Measurements from ENCODE around the gene FBXW8.

Gene FBXW8

GRCh38 chr12:116898669-116899068, 12.1 kb upstream of the FBXW8 start:
- TF ChIP-seq PAX5 (IDR thresholded peaks at IDR 0.05; ENCODE audit: insufficient read depth, low read length, severe bottlenecking): no peak
- no peak for TF ChIP-seq SPI1 (IDR thresholded peaks at IDR 0.05; ENCODE audit: low read depth, low read length)
- no peak for TF ChIP-seq POLR2A (IDR thresholded peaks at IDR 0.05; ENCODE audit: low read depth, low read length)
- no peak for TF ChIP-seq TAF1 (IDR thresholded peaks at IDR 0.05; ENCODE audit: low read depth, low read length)
- no peak for TF ChIP-seq POU2F2 (IDR thresholded peaks at IDR 0.05; ENCODE audit: low read depth, low read length)
- no peak for TF ChIP-seq POLR2AphosphoS5 (IDR thresholded peaks at IDR 0.05; ENCODE audit: low read depth, low read length)
- DNase-seq (ENCODE audit: insufficient read length, low spot score) (no peak), FAIRE-seq (no peak)

GRCh38 chr12:116901612-116902011, 9.1 kb upstream of the FBXW8 start:
- no peak for DNase-seq (ENCODE audit: insufficient read length, low spot score)
- no peak for TF ChIP-seq PAX5 (IDR thresholded peaks at IDR 0.05; ENCODE audit: insufficient read depth, low read length, severe bottlenecking)
- TF ChIP-seq POU2F2 (IDR thresholded peaks at IDR 0.05; ENCODE audit: low read depth, low read length): no peak
- TF ChIP-seq SPI1 (IDR thresholded peaks at IDR 0.05; ENCODE audit: low read depth, low read length): no peak
- TF ChIP-seq TAF1 (IDR thresholded peaks at IDR 0.05; ENCODE audit: low read depth, low read length): no peak
- TF ChIP-seq POLR2A (IDR thresholded peaks at IDR 0.05; ENCODE audit: low read depth, low read length): no peak
- TF ChIP-seq POLR2AphosphoS5 (IDR thresholded peaks at IDR 0.05; ENCODE audit: low read depth, low read length): no peak
- FAIRE-seq: no peak

- DNase-seq (ENCODE audit: insufficient read length, low spot score) (no peak), FAIRE-seq (no peak)
- TF ChIP-seq SPI1 (IDR thresholded peaks at IDR 0.05; ENCODE audit: low read depth, low read length): no peak
- TF ChIP-seq POU2F2 (IDR thresholded peaks at IDR 0.05; ENCODE audit: low read depth, low read length): no peak
Measured at GRCh38 chr12:116903818-116904217, 6.9 kb upstream of the FBXW8 start.

GRCh38 chr12:116906285-116906684, 4.5 kb upstream of the FBXW8 start:
- TF ChIP-seq TAF1 (IDR thresholded peaks at IDR 0.05; ENCODE audit: low read depth, low read length) (no peak), POU2F2 (IDR thresholded peaks at IDR 0.05; ENCODE audit: low read depth, low read length) (no peak), POLR2A (IDR thresholded peaks at IDR 0.05; ENCODE audit: low read depth, low read length) (no peak), SPI1 (IDR thresholded peaks at IDR 0.05; ENCODE audit: low read depth, low read length) (no peak), POLR2AphosphoS5 (IDR thresholded peaks at IDR 0.05; ENCODE audit: low read depth, low read length) (no peak), PAX5 (IDR thresholded peaks at IDR 0.05; ENCODE audit: insufficient read depth, low read length, severe bottlenecking) (no peak)
- no peak for FAIRE-seq
- DNase-seq (ENCODE audit: insufficient read length, low spot score): no peak

- DNase-seq (ENCODE audit: insufficient read length, low spot score) (no peak), FAIRE-seq (no peak)
- TF ChIP-seq POLR2A (IDR thresholded peaks at IDR 0.05; ENCODE audit: low read depth, low read length): no peak
- no peak for TF ChIP-seq POLR2AphosphoS5 (IDR thresholded peaks at IDR 0.05; ENCODE audit: low read depth, low read length)
- TF ChIP-seq PAX5 (IDR thresholded peaks at IDR 0.05; ENCODE audit: insufficient read depth, low read length, severe bottlenecking): no peak
- TF ChIP-seq TAF1 (IDR thresholded peaks at IDR 0.05; ENCODE audit: low read depth, low read length): no peak
Measured at GRCh38 chr12:116910280-116910644, 488 bp upstream of the FBXW8 start.

GRCh38 chr12:116915326-116915725, 4.6 kb downstream of the FBXW8 start:
- DNase-seq (ENCODE audit: insufficient read length, low spot score): no peak
- FAIRE-seq: no peak
- TF ChIP-seq POLR2A (IDR thresholded peaks at IDR 0.05; ENCODE audit: low read depth, low read length) (no peak), POU2F2 (IDR thresholded peaks at IDR 0.05; ENCODE audit: low read depth, low read length) (no peak), TAF1 (IDR thresholded peaks at IDR 0.05; ENCODE audit: low read depth, low read length) (no peak), POLR2AphosphoS5 (IDR thresholded peaks at IDR 0.05; ENCODE audit: low read depth, low read length) (no peak), SPI1 (IDR thresholded peaks at IDR 0.05; ENCODE audit: low read depth, low read length) (no peak), PAX5 (IDR thresholded peaks at IDR 0.05; ENCODE audit: insufficient read depth, low read length, severe bottlenecking) (no peak)

- no peak for FAIRE-seq
- TF ChIP-seq SPI1 (IDR thresholded peaks at IDR 0.05; ENCODE audit: low read depth, low read length) (no peak), POLR2AphosphoS5 (IDR thresholded peaks at IDR 0.05; ENCODE audit: low read depth, low read length) (no peak), POLR2A (IDR thresholded peaks at IDR 0.05; ENCODE audit: low read depth, low read length) (no peak)
- no peak for DNase-seq (ENCODE audit: insufficient read length, low spot score)
Measured at GRCh38 chr12:116916122-116916521, 5.4 kb downstream of the FBXW8 start.

GRCh38 chr12:116916714-116917114, 6.0 kb downstream of the FBXW8 start:
- DNase-seq (ENCODE audit: insufficient read length, low spot score) (no peak), FAIRE-seq (no peak)
- TF ChIP-seq POLR2A (IDR thresholded peaks at IDR 0.05; ENCODE audit: low read depth, low read length) (no peak), TAF1 (IDR thresholded peaks at IDR 0.05; ENCODE audit: low read depth, low read length) (no peak), POU2F2 (IDR thresholded peaks at IDR 0.05; ENCODE audit: low read depth, low read length) (no peak), POLR2AphosphoS5 (IDR thresholded peaks at IDR 0.05; ENCODE audit: low read depth, low read length) (no peak), SPI1 (IDR thresholded peaks at IDR 0.05; ENCODE audit: low read depth, low read length) (no peak), PAX5 (IDR thresholded peaks at IDR 0.05; ENCODE audit: insufficient read depth, low read length, severe bottlenecking) (no peak)

- DNase-seq (ENCODE audit: insufficient read length, low spot score): no peak
- no peak for TF ChIP-seq PAX5 (IDR thresholded peaks at IDR 0.05; ENCODE audit: insufficient read depth, low read length, severe bottlenecking)
- peak; percentile 54 for TF ChIP-seq SPI1 (IDR thresholded peaks at IDR 0.05; ENCODE audit: low read depth, low read length)
- FAIRE-seq: no peak
Measured at GRCh38 chr12:116918464-116918863, 7.7 kb downstream of the FBXW8 start.

- DNase-seq (ENCODE audit: insufficient read length, low spot score): no peak
- TF ChIP-seq SPI1 (IDR thresholded peaks at IDR 0.05; ENCODE audit: low read depth, low read length): no peak
- FAIRE-seq: peak; percentile 72
Measured at GRCh38 chr12:116919247-116919661, 8.5 kb downstream of the FBXW8 start.

GRCh38 chr12:116919706-116920485, 9.1 kb downstream of the FBXW8 start:
- FAIRE-seq (no peak), DNase-seq (ENCODE audit: insufficient read length, low spot score) (no peak)
- TF ChIP-seq SPI1 (IDR thresholded peaks at IDR 0.05; ENCODE audit: low read depth, low read length): no peak
- TF ChIP-seq POLR2AphosphoS5 (IDR thresholded peaks at IDR 0.05; ENCODE audit: low read depth, low read length): no peak
- TF ChIP-seq POU2F2 (IDR thresholded peaks at IDR 0.05; ENCODE audit: low read depth, low read length): no peak
- no peak for TF ChIP-seq TAF1 (IDR thresholded peaks at IDR 0.05; ENCODE audit: low read depth, low read length)
- no peak for TF ChIP-seq PAX5 (IDR thresholded peaks at IDR 0.05; ENCODE audit: insufficient read depth, low read length, severe bottlenecking)
- no peak for TF ChIP-seq POLR2A (IDR thresholded peaks at IDR 0.05; ENCODE audit: low read depth, low read length)
